LHCN-M2 (cell line): ENCODE data around the gene TRAPPC12. TPM values are rescaled to one million over a fixed set of nuclear protein-coding genes. Genes with fewer than 3 reads are reported as not detected.
"Not testable (repeated sequence)": the region's sequence is repeated elsewhere in the genome, so short reads cannot be mapped to it uniquely, and the experiment has no call there.

ENCODE experiments used
- DNase-seq: peaks from one replicate; pipeline ENCODE4 v3.0.0-alpha.2; 2012; ENCODE audit warnings: low read depth
- total RNA-seq: library from RNA; depleted of rRNA; stranded (reverse); fragments of >200 nt; gene quantifications from 2 replicates; pipeline ENCODE4 v1.2.3, GENCODE V29; 2014

The TRAPPC12 gene
- total RNA-seq, 1 experiment from 2014 or later = 48.6 TPM

GRCh38 chr2:3453190-3453999 lies 73.9 kb downstream of the TRAPPC12 start:
- DNase-seq = no peak

GRCh38 chr2:3454005-3454404 lies 74.5 kb downstream of the TRAPPC12 start:
- not testable (repeated sequence) for DNase-seq

DNA sequence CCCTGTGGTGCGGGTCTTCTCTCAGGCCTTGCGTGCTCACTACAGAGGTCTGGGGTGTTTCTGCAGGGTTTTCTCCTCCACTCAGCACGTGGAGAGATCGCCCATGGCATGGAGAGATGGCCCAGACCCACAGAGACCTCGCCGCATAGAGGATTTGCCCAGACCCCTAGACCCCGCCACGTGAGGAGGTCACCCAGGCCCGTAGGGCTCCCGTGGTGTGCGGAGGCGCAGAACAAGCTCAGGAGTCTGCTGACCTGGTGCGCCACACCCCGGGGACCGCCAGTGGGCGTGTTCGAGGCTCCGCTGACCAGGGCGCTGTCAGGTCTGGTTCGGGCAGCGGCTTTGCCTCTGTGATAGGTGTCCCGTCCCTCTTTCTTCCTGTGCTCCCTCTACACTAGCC lies 75.3 kb downstream of the TRAPPC12 start:
- no peak for DNase-seq

- no peak for DNase-seq
Measured at GRCh38 chr2:3456125-3456524, 76.6 kb downstream of the TRAPPC12 start.

- DNase-seq = no peak
Measured at GRCh38 chr2:3457524-3458395, 78.3 kb downstream of the TRAPPC12 start.

DNA sequence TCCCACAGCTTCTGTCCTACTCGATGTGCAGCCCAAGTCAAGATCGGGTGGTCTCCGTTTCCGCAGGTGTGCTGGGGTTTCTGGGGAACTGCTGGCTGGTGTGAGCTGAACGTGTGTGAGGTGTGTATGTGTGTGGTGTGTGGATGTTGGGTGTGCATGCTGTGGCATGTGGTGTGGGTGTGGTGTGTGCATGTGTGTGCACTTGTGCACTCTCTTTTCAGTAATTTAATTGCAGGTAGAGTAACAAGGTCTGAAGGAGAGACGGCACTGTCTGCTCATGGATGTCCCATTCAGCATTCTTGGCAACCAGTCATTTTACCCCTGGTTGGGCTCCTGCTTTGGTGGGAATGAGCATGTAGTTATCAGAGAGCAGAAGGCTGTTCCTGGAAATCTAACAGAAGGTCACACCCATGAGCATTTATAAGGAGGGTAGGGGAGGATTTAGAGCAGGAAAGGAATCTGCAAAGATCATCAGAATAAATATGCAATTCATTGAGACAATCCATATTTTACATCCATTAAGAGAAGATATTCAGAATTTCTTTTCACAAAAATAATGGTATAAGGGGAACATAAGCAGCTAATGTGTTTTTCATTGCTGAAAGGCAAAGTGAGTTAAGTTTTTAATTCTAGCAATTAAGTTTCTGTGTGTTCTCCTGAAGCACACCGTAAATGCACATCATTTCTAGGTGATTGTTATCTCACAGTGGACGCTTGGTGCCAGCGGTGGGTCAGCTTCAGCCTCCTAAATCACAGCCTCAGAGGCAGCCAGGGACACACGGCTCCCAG lies 79.1 kb downstream of the TRAPPC12 start:
- DNase-seq = no peak

GRCh38 chr2:3459185-3460015 lies 79.9 kb downstream of the TRAPPC12 start:
- peak; percentile 33 for DNase-seq

GRCh38 chr2:3460156-3460555 lies 80.7 kb downstream of the TRAPPC12 start:
- no peak for DNase-seq

DNA sequence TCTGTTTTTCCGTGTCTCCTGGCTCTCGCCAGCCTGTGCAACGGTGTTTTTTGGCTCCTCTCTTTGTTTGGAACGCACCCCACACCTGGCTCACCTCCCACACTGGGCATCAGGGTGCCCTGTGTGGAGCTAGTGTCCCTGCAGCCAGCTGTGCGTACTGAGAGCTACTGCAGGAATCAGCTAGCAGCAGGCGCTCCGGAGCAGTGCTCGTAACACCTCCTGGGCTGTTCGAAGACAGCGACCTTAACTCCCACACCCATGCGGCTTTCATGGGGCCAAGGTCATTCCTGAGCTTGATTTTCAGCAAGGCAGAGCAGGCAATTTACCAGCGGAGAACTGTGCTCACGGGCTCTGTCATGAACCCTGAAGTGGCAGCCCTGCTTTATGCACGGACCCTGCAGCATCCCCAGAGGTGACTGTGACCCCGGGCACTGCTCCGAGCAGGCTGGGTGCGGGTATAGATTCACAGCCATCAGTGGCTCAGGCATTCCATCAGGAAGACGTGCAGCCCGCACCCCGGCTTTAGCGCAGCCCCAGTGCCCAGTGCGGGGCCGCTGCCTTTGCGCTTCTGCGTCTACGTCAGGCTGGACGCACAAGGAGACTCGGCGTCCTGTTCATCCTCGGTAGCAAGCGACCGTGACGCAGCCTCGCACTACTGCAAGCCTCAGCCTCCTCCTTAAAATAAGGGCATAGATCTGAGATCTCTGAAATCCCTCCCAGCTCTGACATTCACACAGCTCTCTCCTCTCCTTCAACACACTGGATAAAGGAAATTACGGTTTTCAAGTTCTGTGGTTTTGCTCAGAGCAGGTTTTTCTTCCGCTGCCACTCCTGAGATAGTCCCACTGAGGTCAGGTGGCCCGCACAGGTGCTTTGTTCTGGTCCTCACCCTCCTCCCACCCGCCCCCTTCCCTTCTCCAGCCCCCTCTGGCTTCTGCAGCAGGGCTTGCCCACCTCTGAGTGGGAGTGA lies 81.6 kb downstream of the TRAPPC12 start:
- DNase-seq = no peak

DNA sequence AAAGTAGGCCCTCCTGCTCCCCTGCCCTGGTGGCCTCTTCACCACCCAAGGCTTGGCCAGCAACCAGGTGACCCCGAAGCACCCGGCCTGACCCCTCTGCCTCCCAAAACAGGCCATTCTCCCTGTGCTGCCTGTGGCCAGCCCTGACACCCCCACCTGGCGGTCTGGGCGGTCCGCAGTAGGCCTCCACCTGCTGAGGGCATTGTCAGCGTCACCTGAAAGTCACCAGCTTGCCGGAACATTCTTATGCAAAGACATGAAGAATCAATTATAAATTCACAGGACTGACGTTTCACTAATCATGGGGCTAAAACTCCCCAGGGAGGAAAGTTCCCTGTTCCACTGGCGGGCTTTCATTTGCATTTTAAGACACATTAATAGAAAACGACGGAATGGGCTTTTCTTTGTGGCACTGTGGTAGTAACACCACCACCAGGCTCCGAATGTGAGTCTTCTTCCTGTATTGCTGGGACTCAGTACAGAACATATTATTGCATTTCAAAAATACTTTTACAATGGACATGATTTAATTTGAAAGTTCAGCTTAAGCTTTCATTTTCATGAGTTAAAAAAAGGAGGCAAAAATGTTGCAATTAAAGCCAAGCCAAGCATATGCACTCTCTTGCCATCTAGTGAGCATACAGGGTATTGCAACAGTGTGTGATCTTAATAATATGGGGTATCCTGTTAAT lies 82.5 kb downstream of the TRAPPC12 start:
- peak; percentile 65 for DNase-seq

DNA sequence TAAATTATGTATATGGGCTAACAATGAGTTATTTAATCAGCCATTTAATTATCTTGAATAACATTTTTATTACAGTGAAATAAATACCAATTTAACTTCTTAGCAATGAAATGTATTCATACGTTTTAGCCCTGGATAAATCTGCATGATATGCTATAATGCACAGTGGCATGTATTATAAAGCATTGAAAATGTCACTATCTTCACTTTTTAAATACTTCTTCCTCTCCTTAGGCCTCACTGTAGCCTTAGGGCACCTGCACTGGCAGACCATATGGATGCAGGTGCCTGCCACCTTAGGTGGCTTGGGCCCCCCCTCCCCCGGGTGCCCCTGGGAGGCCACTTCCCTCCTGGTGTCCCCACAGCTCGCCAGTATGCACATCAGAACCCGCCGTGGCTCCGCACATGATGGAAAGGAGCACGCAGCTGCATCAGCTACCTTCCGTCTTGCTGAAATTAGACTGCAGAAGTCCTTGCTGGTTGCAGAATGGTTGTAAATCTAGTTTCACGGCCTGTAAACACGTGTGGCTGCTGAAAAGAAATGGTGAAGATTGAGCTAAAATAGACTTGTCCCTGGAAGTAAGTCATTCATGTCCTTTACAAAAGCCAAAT lies 83.1 kb downstream of the TRAPPC12 start:
- no peak for DNase-seq

- no peak for DNase-seq
Measured at GRCh38 chr2:3463186-3463835, 83.8 kb downstream of the TRAPPC12 start.

DNA sequence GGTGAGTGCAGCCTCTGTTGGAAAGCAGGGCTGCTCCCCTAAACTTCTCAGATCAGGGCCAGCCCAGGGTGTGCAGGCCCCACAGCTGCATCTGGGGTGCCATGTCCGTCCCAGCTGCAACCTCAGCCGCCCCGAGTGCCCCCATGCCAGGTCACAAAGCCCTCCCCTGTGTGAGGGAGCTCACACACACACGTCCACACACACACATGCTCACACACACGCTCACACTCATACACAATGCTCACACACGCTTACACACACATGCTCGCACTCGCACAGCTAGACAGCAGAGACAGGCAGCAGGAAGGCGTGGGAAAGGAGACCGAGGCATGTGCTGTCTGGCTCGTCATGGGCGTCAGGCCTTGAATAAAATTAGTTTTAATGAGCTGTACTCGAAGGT lies 84.5 kb downstream of the TRAPPC12 start:
- no peak for DNase-seq

GRCh38 chr2:3464401-3465005 lies 85.0 kb downstream of the TRAPPC12 start:
- no peak for DNase-seq

GRCh38 chr2:3465328-3465727 lies 85.8 kb downstream of the TRAPPC12 start:
- peak; percentile 64 for DNase-seq

GRCh38 chr2:3465844-3466481 lies 86.5 kb downstream of the TRAPPC12 start:
- DNase-seq = peak; percentile 94

DNA sequence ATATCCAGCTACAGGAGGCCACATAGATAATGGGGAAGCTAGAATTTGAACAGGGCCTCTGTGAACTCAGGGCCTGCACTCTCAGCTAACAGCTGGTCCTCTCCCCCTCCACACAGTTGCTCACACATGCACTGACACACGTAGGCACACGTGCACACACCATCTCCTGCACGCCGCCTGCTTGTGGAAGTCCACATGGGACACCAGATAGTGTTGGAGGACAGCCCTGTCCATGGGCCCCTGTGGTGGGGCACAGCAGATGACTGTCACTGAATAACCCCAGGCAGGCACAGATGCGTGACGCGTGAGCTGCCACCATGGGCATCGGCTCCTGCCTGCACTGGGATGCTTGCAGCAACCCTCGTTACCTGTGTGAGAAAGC lies 87.0 kb downstream of the TRAPPC12 start:
- DNase-seq = peak; percentile 38
